CD4-positive, alpha-beta T cell (primary cell): Measurements from ENCODE around the gene CATSPERZ. TPM values are rescaled to one million over a fixed set of nuclear protein-coding genes. Genes with fewer than 3 reads are reported as not detected.
"Not testable (repeated sequence)": the region's sequence is repeated elsewhere in the genome, so short reads cannot be mapped to it uniquely, and the experiment has no call there.

ENCODE experiments used
- ATAC-seq: fragments of 200-7000 bp; cut with Tn5 transposase; one replicate; pipeline ENCODE4 v1.10.0; 2022; ENCODE audit warnings: mild to moderate bottlenecking; ENCODE audit not compliant: poor library complexity
- CTCF ChIA-PET: fragments of 350-600 bp; sonication (Branson Sonifier 250); formaldehyde crosslinking; loops from one replicate; lab custom pipeline; 2021; ENCODE audit warnings: antibody characterized with exemption, inconsistent platforms; lab: Charles Lee
- POLR2A ChIA-PET: fragments of 350-600 bp; sonication (Branson Sonifier 250); formaldehyde crosslinking; loops from one replicate; lab custom pipeline; 2021; ENCODE audit warnings: antibody characterized with exemption, inconsistent platforms; lab: Charles Lee
- DNase-seq, 14 experiments: peaks; one replicate each; pipeline ENCODE4 v3.0.0-alpha.2; 2013 to 2020; ENCODE audit warnings: mixed read lengths in 2 of 14
- H3K27ac ChIP-seq, 2 donors: one replicate each; pipeline versions ENCODE4 v1.5.1 to v1.7.0; 2013; ENCODE audit warnings: low read length in 2 of 2, low read depth in 1 of 2, mild to moderate bottlenecking in 1 of 2
- H3K27me3 ChIP-seq, 2 experiments: 1 replicate in 1 of 2; 2 replicates in 1 of 2; pipeline versions ENCODE4 v1.6.1 to v1.7.0; 2013; ENCODE audit warnings: low read length in 2 of 2, control low read depth in 1 of 2, mild to moderate bottlenecking in 1 of 2, moderate library complexity in 1 of 2; ENCODE audit not compliant: insufficient read depth in 2 of 2, control insufficient read depth in 1 of 2
- H3K36me3 ChIP-seq: one replicate; pipeline ENCODE4 v1.6.1; 2013; ENCODE audit warnings: low read length, control low read depth; ENCODE audit not compliant: insufficient read depth
- H3K4me1 ChIP-seq: one replicate; pipeline ENCODE4 v1.6.1; 2013; ENCODE audit warnings: low read length, control low read depth; ENCODE audit not compliant: insufficient read depth
- H3K4me3 ChIP-seq: one replicate; pipeline ENCODE4 v1.5.1; 2013; ENCODE audit warnings: mild to moderate bottlenecking, low read length, moderate library complexity
- H3K9me3 ChIP-seq, 2 experiments: 1 replicate in 1 of 2; 2 replicates in 1 of 2; pipeline versions ENCODE4 v1.6.1 to v1.7.0; 2013; ENCODE audit warnings: low read length in 2 of 2, mild to moderate bottlenecking in 2 of 2, control low read depth in 1 of 2, moderate library complexity in 1 of 2; ENCODE audit not compliant: control insufficient read depth in 1 of 2, insufficient read depth in 1 of 2
- H3K27ac Mint-ChIP-seq: one replicate; pipeline ENCODE4 v1.8.0; 2020; ENCODE audit warnings: mixed read lengths
- H3K27me3 Mint-ChIP-seq: one replicate; pipeline ENCODE4 v1.8.0; 2021; ENCODE audit warnings: mixed read lengths
- H3K36me3 Mint-ChIP-seq: one replicate; pipeline ENCODE4 v1.8.0; 2021; ENCODE audit warnings: low read depth, mixed read lengths
- H3K4me1 Mint-ChIP-seq: one replicate; pipeline ENCODE4 v1.8.0; 2021; ENCODE audit warnings: low read depth, mixed read lengths
- H3K4me3 Mint-ChIP-seq: one replicate; pipeline ENCODE4 v1.8.0; 2020; ENCODE audit warnings: mild to moderate bottlenecking, mixed read lengths
- H3K9me3 Mint-ChIP-seq: one replicate; pipeline ENCODE4 v1.8.0; 2020; ENCODE audit warnings: mixed read lengths
- CTCF ChIP-seq: fragments of 200-600 bp; IDR thresholded peaks from one replicate; pipeline ENCODE4 v1.8.0; 2022; ENCODE audit warnings: antibody characterized with exemption, mild to moderate bottlenecking
- intact Hi-C, 2 experiments: fragments of 100-400 bp; cut with DNase I in 1 of 2; cut with micrococcal nuclease in 1 of 2; formaldehyde crosslinking; loops; one replicate each; pipeline versions ENCODE4 v1.15.1 to v1.9.0; 2023 to 2025; cut with DNase I, micrococcal nuclease
- total RNA-seq, 174 experiments: library from RNA in 2 of 174; stranded (reverse) in 2 of 174; gene quantifications; one replicate each; pipeline ENCODE4 v1.2.3 and lab custom pipeline; 2021 to 2026

Gene CATSPERZ
- total RNA-seq, 2 experiments from 2014 or later: not detected

GRCh38 chr11:64314805-64315561 is 14.8 kb downstream of the CATSPERZ start:
- H3K27me3 Mint-ChIP-seq: no peaks in the 10 kb centered on the region
- Histone ChIP-seq H3K27ac (no peak overlapping the region), H3K27me3 (no peaks in the 10 kb centered on the region), H3K4me3 (no peak overlapping the region), H3K9me3 (no peaks in the 10 kb centered on the region), H3K4me1 (peaks cover 40% of the 10 kb centered on the region), H3K36me3 (peaks cover 31% of the 10 kb centered on the region)
- TF ChIP-seq CTCF: no peak
- peaks cover 50% of the 10 kb centered on the region for H3K36me3 Mint-ChIP-seq
- peak overlapping the region; percentile 47 for H3K27ac Mint-ChIP-seq
- ATAC-seq (no peak), DNase-seq (peak in 1 of 14 experiments; percentile 31)
- ChIA-PET CTCF (no interaction called here), POLR2A (interaction anchor here (4.0 kb wide), 1 partner anchor 11 kb away, joined by 105 read pairs; the partner anchor contains the start of genes CATSPERZ and ESRRA)
- intact Hi-C loops: loop anchor here in 1 of 2 experiments (5.0 kb wide), 1 partner anchor 42 kb away; the partner anchor contains the start of gene RPS6KA4
- peaks cover 41% of the 10 kb centered on the region for H3K4me1 Mint-ChIP-seq
- no peak overlapping the region for H3K4me3 Mint-ChIP-seq
- H3K9me3 Mint-ChIP-seq: no peaks in the 10 kb centered on the region

- not testable (repeated sequence) for H3K27me3 ChIP-seq, H3K9me3 Mint-ChIP-seq, H3K9me3 ChIP-seq, H3K27me3 Mint-ChIP-seq, H3K4me3 ChIP-seq, ATAC-seq
- peak overlapping the region; percentile 93 to 99 for H3K27ac ChIP-seq
- intact Hi-C loops: loop anchor here in 1 of 2 experiments (5.0 kb wide), 1 partner anchor 41 kb away; the partner anchor contains the start of gene RPS6KA4
- peak overlapping the region; percentile 98 for H3K27ac Mint-ChIP-seq
- peaks cover 40% of the 10 kb centered on the region for H3K4me1 ChIP-seq
- H3K36me3 ChIP-seq: peaks cover 34% of the 10 kb centered on the region
- H3K36me3 Mint-ChIP-seq: peaks cover 57% of the 10 kb centered on the region
- POLR2A ChIA-PET: interaction anchor here (2.2 to 4.0 kb wide), 6 partner anchors 12 to 110 kb away, joined by 7 to 105 read pairs (median 74); partner anchors contain the start of genes CATSPERZ, CCDC88B, ESRRA and FERMT3
- peaks cover 47% of the 10 kb centered on the region for H3K4me1 Mint-ChIP-seq
- CTCF ChIA-PET: interaction anchor here (1.5 to 3.0 kb wide), 6 partner anchors 12 to 337 kb away, joined by 4 to 39 read pairs (median 22); partner anchors contain the start of genes CCDC88B, ESRRA and FERMT3
- peak overlapping the region; percentile 92 for H3K4me3 Mint-ChIP-seq
- peak in 1 of 14 experiments; percentile 38 for DNase-seq
These were observed 15.7 kb downstream of the CATSPERZ start for GRCh38 chr11:64315667-64316526.

- Histone ChIP-seq H3K4me3 (peak overlapping the region; percentile 96), H3K9me3 (no peaks in the 10 kb centered on the region), H3K27me3 (no peaks in the 10 kb centered on the region), H3K36me3 (peaks cover 39% of the 10 kb centered on the region), H3K27ac (peak overlapping the region; percentile 93 to 99), H3K4me1 (peaks cover 40% of the 10 kb centered on the region)
- ChIA-PET POLR2A (interaction anchor here (0.8 to 4.0 kb wide), 35 partner anchors 11 to 1726 kb away, joined by 3 to 105 read pairs (median 8); partner anchors contain the start of genes BAD, CATSPERZ, CCDC88B and ESRRA), CTCF (interaction anchor here (1.4 to 3.0 kb wide), 11 partner anchors 13 to 336 kb away, joined by 4 to 39 read pairs (median 7); partner anchors contain the start of genes CCDC88B, ESRRA, FERMT3 and PLCB3)
- Mint-ChIP-seq H3K4me3 (peak overlapping the region; percentile 92), H3K27me3 (no peaks in the 10 kb centered on the region), H3K27ac (peak overlapping the region; percentile 98), H3K4me1 (peaks cover 48% of the 10 kb centered on the region), H3K9me3 (no peaks in the 10 kb centered on the region), H3K36me3 (peaks cover 63% of the 10 kb centered on the region)
- ATAC-seq (peak; percentile 13), DNase-seq (peak in 8 of 14 experiments; percentile 26 to 79 (median 46))
- TF ChIP-seq CTCF: peak; percentile 31
- intact Hi-C loops: loop anchor here (1.0 to 5.0 kb wide), 8 partner anchors 10 to 337 kb away; partner anchors contain the start of genes CCDC88B (in 1 of the 2), ESRRA (in 1 of the 2), GPR137 (in 1 of the 2) and RPS6KA4 (in 1 of the 2)
These were observed 16.6 kb downstream of the CATSPERZ start for GRCh38 chr11:64316672-64317324.
